ENCODE results near the gene GLRX2. TPM values are rescaled to one million over a fixed set of nuclear protein-coding genes. Genes with fewer than 3 reads are reported as not detected.

GLRX2 gene
- total RNA-seq, 4 donors from 2014 or later: 1.0 to 10.8 (median 6.6) TPM

DNA sequence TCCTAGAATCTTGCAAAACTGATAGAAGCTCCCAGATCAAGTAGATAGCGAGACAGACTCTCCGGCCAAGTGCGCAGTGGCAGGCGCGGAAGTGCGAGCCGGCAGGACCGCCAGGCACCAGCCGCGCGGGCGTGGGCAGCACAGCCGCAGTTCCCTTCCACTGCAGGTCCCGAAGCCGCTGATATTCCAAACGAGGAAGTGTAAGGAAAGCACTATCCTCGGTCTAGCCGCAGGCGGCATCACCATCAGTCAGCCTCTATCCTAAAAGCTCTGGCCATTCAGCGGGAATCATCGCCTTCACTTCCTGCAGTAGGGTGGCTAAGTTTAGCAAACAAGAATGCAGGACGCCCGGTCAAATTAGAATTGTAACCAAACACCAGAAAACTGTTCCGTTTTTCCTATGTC, 710 bp downstream of the GLRX2 start:
- H3K4me3 ChIP-seq: peak overlapping the region; percentile 73 to 95
- no peaks in the 10 kb centered on the region for H3K27me3 ChIP-seq
- peak; percentile 27 to 38 for DNase-seq
- no peaks in the 10 kb centered on the region for H3K36me3 ChIP-seq
- H3K27ac ChIP-seq: peak overlapping the region; percentile 92 to 97
- TF ChIP-seq, protein P1, sequence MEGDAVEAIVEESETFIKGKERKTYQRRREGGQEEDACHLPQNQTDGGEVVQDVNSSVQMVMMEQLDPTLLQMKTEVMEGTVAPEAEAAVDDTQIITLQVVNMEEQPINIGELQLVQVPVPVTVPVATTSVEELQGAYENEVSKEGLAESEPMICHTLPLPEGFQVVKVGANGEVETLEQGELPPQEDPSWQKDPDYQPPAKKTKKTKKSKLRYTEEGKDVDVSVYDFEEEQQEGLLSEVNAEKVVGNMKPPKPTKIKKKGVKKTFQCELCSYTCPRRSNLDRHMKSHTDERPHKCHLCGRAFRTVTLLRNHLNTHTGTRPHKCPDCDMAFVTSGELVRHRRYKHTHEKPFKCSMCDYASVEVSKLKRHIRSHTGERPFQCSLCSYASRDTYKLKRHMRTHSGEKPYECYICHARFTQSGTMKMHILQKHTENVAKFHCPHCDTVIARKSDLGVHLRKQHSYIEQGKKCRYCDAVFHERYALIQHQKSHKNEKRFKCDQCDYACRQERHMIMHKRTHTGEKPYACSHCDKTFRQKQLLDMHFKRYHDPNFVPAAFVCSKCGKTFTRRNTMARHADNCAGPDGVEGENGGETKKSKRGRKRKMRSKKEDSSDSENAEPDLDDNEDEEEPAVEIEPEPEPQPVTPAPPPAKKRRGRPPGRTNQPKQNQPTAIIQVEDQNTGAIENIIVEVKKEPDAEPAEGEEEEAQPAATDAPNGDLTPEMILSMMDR (IDR thresholded peaks at IDR 0.05): no peak
- TF ChIP-seq POLR2A (IDR thresholded peaks at IDR 0.05): no peak
- intact Hi-C loops (cut with DNase I; ENCODE audit: low total_unique reads): loop anchor here (10.0 kb wide), 1 partner anchor 50 kb away; the partner anchor contains the start of genes RO60 and UCHL5
- H3K9me3 ChIP-seq: no peaks in the 10 kb centered on the region
- peaks cover 6 to 10% of the 10 kb centered on the region in 2 donors for H3K4me1 ChIP-seq

DNA sequence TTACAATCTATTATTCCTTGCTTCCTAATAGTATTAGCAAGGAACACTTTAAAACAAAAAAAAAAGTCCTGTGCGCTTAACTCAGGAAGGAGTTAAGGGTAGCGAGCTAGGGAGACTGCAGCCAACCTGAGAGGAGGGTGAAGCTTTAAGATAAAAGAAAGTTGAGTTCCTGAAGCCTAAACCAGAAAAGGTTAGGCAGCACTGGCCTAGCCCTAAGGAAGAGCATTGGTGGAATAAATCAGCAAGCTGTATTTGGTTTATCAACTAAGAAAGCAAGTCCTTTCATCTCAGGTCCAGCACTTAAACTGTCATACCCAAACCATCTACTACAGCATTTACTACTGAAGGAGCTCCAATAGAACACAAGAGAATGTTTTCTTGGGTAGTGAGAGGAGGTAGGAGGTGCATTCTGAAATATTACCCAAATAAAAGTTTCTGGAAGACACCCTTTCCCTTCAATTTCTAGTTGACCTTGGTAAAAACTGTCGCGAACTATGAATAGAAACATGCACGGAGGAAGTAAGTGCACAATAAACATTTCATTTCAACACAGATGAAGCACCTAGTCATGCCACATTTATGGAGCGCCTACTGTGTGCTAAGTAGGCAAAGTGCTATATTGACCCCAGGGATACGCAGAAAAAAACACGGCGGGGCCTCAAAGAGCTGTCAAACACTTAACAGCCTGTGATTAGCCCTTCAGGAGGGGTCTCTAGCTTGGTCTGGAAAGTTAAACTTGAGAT, 1.3 kb downstream of the GLRX2 start:
- no peak for TF ChIP-seq POLR2A (IDR thresholded peaks at IDR 0.05)
- TF ChIP-seq, protein P1 (IDR thresholded peaks at IDR 0.05): no peak
- Histone ChIP-seq H3K9me3 (no peaks in the 10 kb centered on the region), H3K36me3 (no peaks in the 10 kb centered on the region), H3K4me3 (peak overlapping the region; percentile 73 to 95), H3K27me3 (no peaks in the 10 kb centered on the region), H3K27ac (peak overlapping the region; percentile 92 to 97), H3K4me1 (peaks cover 6 to 10% of the 10 kb centered on the region in 2 donors)
- no peak for DNase-seq
- intact Hi-C loops (cut with DNase I; ENCODE audit: low total_unique reads): loop anchor here (10.0 kb wide), 1 partner anchor 49 kb away; the partner anchor contains the start of genes RO60 and UCHL5

DNA sequence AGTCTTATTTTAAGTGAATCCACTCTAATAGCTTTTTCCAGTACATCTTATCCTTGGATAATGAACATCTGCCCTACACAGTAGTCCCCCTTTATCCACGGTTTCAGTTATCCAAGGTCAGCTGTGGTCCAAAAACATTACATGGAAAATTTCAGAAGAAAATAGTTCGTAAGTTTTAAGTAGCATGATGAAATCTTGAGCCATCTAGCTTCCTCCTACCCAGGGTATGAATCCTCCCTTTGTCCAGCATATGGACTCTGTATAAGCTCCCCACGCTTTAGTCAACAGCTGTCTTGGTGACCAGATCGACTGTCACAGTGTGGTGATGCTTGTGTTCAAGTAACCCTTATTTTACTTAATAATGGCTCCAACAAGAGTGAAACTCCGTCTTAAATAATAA, 2.6 kb downstream of the GLRX2 start:
- H3K4me1 ChIP-seq: peaks cover 6 to 10% of the 10 kb centered on the region in 2 donors
- no peak overlapping the region for H3K27ac ChIP-seq
- intact Hi-C loops (cut with DNase I; ENCODE audit: low total_unique reads): loop anchor here (10.0 kb wide), 1 partner anchor 48 kb away; the partner anchor contains the start of genes RO60 and UCHL5
- no peaks in the 10 kb centered on the region for H3K27me3 ChIP-seq
- no peak for TF ChIP-seq POLR2A (IDR thresholded peaks at IDR 0.05)
- TF ChIP-seq, protein P1 (IDR thresholded peaks at IDR 0.05): no peak
- H3K36me3 ChIP-seq: no peaks in the 10 kb centered on the region
- no peak overlapping the region for H3K4me3 ChIP-seq
- DNase-seq: no peak
- no peaks in the 10 kb centered on the region for H3K9me3 ChIP-seq

DNA sequence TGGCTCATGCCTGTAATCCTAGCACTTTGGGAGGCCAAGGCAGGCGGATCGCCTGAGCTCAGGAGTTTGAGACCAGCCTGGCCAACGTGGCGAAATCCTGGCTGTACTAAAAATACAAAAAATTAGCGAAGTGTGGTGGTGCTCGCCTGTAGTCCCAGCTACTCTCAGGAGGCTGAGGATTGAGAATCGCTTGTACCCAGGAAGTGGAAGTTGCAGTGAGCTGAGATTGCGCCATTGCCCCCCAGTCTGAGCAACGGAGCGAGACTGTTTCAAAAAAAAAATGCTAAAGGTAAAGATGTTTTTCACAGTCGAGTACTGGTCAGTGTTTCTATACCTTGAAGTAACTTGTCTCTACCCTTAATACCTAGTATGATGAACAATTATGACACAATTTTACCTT, 11.1 kb downstream of the GLRX2 start:
- H3K9me3 ChIP-seq: no peaks in the 10 kb centered on the region
- TF ChIP-seq POLR2A (IDR thresholded peaks at IDR 0.05): no peak
- TF ChIP-seq, protein P1 (IDR thresholded peaks at IDR 0.05): no peak
- no peak for DNase-seq
- H3K27ac ChIP-seq: no peak overlapping the region
- intact Hi-C loops (cut with DNase I; ENCODE audit: low total_unique reads): no loop called here
- H3K4me1 ChIP-seq: no peaks in the 10 kb centered on the region
- no peaks in the 10 kb centered on the region for H3K36me3 ChIP-seq
- no peaks in the 10 kb centered on the region for H3K27me3 ChIP-seq
- H3K4me3 ChIP-seq: no peak overlapping the region

DNA sequence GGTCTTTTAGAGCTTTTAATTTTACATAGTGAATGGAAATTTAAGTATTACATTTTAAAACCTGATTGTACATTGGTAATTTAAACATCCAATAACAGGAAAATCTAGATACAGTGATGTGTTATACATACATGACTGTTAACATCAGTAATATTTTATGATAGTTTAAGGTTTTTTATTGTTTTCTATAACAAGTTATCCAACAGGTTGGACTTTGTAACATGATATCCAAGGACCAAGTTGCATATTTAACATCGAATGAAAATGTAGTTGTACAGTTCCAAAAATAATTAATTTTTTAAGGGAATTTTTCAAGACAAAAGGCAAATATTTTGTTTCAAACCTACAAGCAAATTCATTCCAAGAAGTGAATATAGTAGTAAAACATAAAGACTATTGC, 14.3 kb downstream of the GLRX2 start:
- DNase-seq: no peak
- H3K4me3 ChIP-seq: no peak overlapping the region
- H3K27me3 ChIP-seq: no peaks in the 10 kb centered on the region
- no peaks in the 10 kb centered on the region for H3K36me3 ChIP-seq
- TF ChIP-seq POLR2A (IDR thresholded peaks at IDR 0.05): no peak
- TF ChIP-seq, protein P1 (IDR thresholded peaks at IDR 0.05): no peak
- no peak overlapping the region for H3K27ac ChIP-seq
- H3K9me3 ChIP-seq: no peaks in the 10 kb centered on the region
- intact Hi-C loops (cut with DNase I; ENCODE audit: low total_unique reads): no loop called here
- H3K4me1 ChIP-seq: no peaks in the 10 kb centered on the region

Data from uterus (tissue), 4 donors.